Stomach smooth muscle (tissue), 2 donors: Measurements from ENCODE around the gene PLCB1.

Experiments used
- H3K27ac ChIP-seq: one replicate; pipeline ENCODE4 v1.7.0; 2013; ENCODE audit warnings: mild to moderate bottlenecking, low read length, inconsistent platforms
- H3K27me3 ChIP-seq, 2 donors: one replicate each; pipeline ENCODE4 v1.7.0; 2013; ENCODE audit warnings: low read length in 2 of 2; ENCODE audit not compliant: insufficient read depth in 2 of 2, control insufficient read depth in 1 of 2
- H3K36me3 ChIP-seq, 2 donors: one replicate each; pipeline ENCODE4 v1.7.0; 2013; ENCODE audit warnings: low read length in 2 of 2; ENCODE audit not compliant: control insufficient read depth in 2 of 2, insufficient read depth in 2 of 2
- H3K4me1 ChIP-seq: one replicate; pipeline ENCODE4 v1.7.0; 2013; ENCODE audit warnings: low read length; ENCODE audit not compliant: control insufficient read depth, insufficient read depth
- H3K4me3 ChIP-seq, 2 donors: one replicate each; pipeline ENCODE4 v1.7.0; 2013; ENCODE audit warnings: low read length in 2 of 2
- H3K9ac ChIP-seq, 2 donors: one replicate each; pipeline ENCODE4 v1.7.0; 2013; ENCODE audit warnings: low read length in 2 of 2, mild to moderate bottlenecking in 1 of 2
- H3K9me3 ChIP-seq, 2 donors: one replicate each; pipeline ENCODE4 v1.7.0; 2013; ENCODE audit warnings: low read length in 2 of 2; ENCODE audit not compliant: control insufficient read depth in 2 of 2
- donor health status: healthy.
- donor health status: Pancreatic carcinoma.

PLCB1 gene

DNA sequence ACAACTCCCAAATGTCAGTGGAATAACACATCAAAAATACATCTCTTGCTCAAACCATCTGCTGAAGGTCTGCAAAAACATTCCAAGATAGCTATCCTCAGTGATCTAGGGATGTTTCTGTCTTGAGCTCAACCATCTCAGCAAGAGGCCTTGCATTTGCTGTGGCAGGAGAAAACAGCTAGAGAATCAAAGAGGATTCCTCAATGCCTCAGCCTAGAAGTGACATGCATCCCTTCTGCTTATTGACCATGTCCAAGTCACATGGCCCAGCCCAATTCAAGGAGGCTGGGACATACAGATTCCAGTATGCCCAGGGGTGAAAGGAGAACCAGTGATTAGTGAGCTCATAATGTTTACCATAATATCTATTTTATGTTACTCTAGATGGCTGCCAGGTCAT, 269.5 kb downstream of the PLCB1 start:
- Histone ChIP-seq H3K36me3 (no peaks in the 10 kb centered on the region), H3K27ac (no peak overlapping the region), H3K4me1 (peaks cover 3% of the 10 kb centered on the region), H3K9ac (no peak overlapping the region), H3K9me3 (no peaks in the 10 kb centered on the region), H3K27me3 (no peaks in the 10 kb centered on the region), H3K4me3 (no peak overlapping the region)

- no peaks in the 10 kb centered on the region for H3K9me3 ChIP-seq
- no peaks in the 10 kb centered on the region for H3K36me3 ChIP-seq
- H3K9ac ChIP-seq, result no peak overlapping the region
- no peak overlapping the region for H3K27ac ChIP-seq
- peaks cover 3% of the 10 kb centered on the region for H3K4me1 ChIP-seq
- no peaks in the 10 kb centered on the region for H3K27me3 ChIP-seq
- H3K4me3 ChIP-seq, result no peak overlapping the region
Measured at GRCh38 chr20:8402798-8403197, 270.7 kb downstream of the PLCB1 start.

DNA sequence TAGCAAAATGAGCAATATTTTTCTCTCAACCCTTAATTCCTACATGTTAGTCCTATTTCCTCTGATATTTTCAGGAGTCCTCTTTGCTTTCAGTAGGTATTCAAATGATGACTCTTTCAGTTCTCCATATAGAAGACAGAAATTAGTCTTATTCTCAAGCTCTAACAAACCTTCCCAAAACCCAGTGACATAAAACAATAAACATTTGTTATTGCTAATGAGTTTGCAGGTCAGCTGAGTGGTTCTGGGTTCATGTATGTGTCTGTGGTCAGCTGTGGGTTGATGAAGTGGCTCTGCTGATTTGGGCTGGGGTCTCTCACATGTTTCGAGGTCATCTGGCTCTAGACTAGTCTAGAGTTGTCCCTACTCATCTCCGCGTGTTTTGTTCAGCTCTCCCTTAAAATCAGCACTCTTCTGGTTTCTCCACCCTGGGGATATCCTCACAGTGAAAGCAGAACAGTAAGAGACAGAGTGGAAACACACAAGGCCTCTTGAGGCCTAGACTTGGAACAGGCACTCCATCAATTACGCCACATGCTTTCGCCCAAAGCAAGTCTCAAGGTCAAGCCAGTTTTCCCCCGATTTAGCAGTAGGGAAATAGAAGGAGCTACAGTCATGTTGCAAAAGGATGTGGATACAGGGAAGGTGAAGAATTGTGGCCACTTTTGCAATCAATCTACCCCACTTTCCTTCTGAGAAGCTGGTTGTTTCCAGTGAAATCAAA, 273.0 kb downstream of the PLCB1 start:
- peaks cover 3% of the 10 kb centered on the region for H3K4me1 ChIP-seq
- H3K27ac ChIP-seq, result no peak overlapping the region
- no peak overlapping the region for H3K4me3 ChIP-seq
- H3K9me3 ChIP-seq, result no peaks in the 10 kb centered on the region
- H3K27me3 ChIP-seq, result no peaks in the 10 kb centered on the region
- no peaks in the 10 kb centered on the region for H3K36me3 ChIP-seq
- H3K9ac ChIP-seq, result no peak overlapping the region

- Histone ChIP-seq H3K27me3 (no peaks in the 10 kb centered on the region), H3K27ac (no peak overlapping the region), H3K36me3 (no peaks in the 10 kb centered on the region), H3K4me3 (no peak overlapping the region), H3K9ac (no peak overlapping the region), H3K9me3 (no peaks in the 10 kb centered on the region), H3K4me1 (peaks cover 3% of the 10 kb centered on the region)
Measured at GRCh38 chr20:8406391-8406790, 274.3 kb downstream of the PLCB1 start.

GRCh38 chr20:8408587-8409307, 276.7 kb downstream of the PLCB1 start:
- no peaks in the 10 kb centered on the region for H3K36me3 ChIP-seq
- H3K9ac ChIP-seq, result no peak overlapping the region
- no peaks in the 10 kb centered on the region for H3K27me3 ChIP-seq
- H3K27ac ChIP-seq, result no peak overlapping the region
- H3K4me1 ChIP-seq, result no peaks in the 10 kb centered on the region
- no peaks in the 10 kb centered on the region for H3K9me3 ChIP-seq
- H3K4me3 ChIP-seq, result no peak overlapping the region

DNA sequence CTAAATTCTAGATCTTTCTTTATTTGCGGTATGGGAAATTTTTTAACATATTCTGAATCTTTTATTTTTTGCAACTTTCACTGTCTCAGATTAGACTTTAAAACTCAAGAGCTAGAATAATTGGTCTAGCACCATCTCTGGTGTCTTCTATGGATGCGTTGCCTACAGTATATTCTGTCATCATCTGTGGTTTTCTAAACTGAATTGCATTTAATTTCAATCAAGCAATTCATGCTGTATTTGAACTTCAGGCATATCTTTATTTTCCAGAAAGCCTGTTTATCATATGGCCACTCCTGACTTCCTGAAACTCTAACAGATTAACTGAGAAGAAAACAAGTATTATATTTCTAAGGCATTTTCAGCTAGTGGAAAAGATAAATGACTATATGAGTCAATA, 281.6 kb downstream of the PLCB1 start:
- H3K36me3 ChIP-seq, result no peaks in the 10 kb centered on the region
- H3K4me3 ChIP-seq, result no peak overlapping the region
- no peak overlapping the region for H3K27ac ChIP-seq
- H3K4me1 ChIP-seq, result peaks cover 2% of the 10 kb centered on the region
- H3K9ac ChIP-seq, result no peak overlapping the region
- no peaks in the 10 kb centered on the region for H3K27me3 ChIP-seq
- H3K9me3 ChIP-seq, result no peaks in the 10 kb centered on the region

DNA sequence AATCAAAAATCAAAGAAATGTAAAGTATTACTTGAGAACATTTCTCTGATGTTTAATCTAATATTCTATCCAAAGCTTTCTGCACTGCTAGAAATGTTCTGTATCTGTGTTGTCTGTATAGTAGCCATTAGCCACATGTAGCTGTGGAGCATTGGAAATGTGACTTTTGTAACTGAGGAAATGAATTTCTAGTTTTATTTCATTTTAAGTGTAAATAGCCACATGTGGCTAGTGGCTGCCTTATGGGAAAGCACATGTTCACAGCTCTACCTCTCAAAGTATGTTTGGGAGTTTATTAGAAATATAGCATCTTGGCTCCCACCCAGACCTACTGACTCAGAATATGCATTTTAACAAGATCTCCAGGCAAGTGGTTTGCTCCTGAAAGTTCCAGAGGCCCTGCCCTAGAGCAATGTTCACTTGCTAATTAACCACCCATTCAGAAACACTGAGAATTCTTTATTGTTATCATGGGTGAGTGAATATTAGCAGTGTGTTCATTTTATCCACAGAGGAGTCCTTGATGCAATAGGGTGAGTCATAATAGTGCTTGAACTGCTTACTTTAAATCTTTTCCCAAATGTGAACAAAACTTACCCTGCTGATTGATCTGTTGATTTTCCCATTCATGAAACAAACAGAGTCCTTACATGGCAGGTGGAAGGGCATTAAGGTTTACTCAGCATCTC, 282.7 kb downstream of the PLCB1 start:
- Histone ChIP-seq H3K4me3 (no peak overlapping the region), H3K27ac (no peak overlapping the region), H3K27me3 (no peaks in the 10 kb centered on the region), H3K4me1 (peaks cover 2% of the 10 kb centered on the region), H3K9ac (no peak overlapping the region), H3K9me3 (no peaks in the 10 kb centered on the region), H3K36me3 (no peaks in the 10 kb centered on the region)

- no peaks in the 10 kb centered on the region for H3K4me1 ChIP-seq
- no peaks in the 10 kb centered on the region for H3K9me3 ChIP-seq
- H3K27me3 ChIP-seq, result no peaks in the 10 kb centered on the region
- H3K4me3 ChIP-seq, result no peak overlapping the region
- no peak overlapping the region for H3K27ac ChIP-seq
- H3K9ac ChIP-seq, result no peak overlapping the region
- no peaks in the 10 kb centered on the region for H3K36me3 ChIP-seq
Measured at GRCh38 chr20:8421981-8422380, 289.9 kb downstream of the PLCB1 start.

- no peaks in the 10 kb centered on the region for H3K36me3 ChIP-seq
- no peaks in the 10 kb centered on the region for H3K9me3 ChIP-seq
- H3K27me3 ChIP-seq, result no peaks in the 10 kb centered on the region
- peaks cover under 1% of the 10 kb centered on the region for H3K4me1 ChIP-seq
- H3K4me3 ChIP-seq, result no peak overlapping the region
- no peak overlapping the region for H3K27ac ChIP-seq
- no peak overlapping the region for H3K9ac ChIP-seq
Measured at GRCh38 chr20:8423482-8423881, 291.4 kb downstream of the PLCB1 start.

- Histone ChIP-seq H3K27me3 (no peaks in the 10 kb centered on the region), H3K4me1 (peaks cover 5% of the 10 kb centered on the region), H3K36me3 (no peaks in the 10 kb centered on the region), H3K9me3 (no peaks in the 10 kb centered on the region), H3K4me3 (no peak overlapping the region), H3K9ac (no peak overlapping the region), H3K27ac (no peak overlapping the region)
Measured at GRCh38 chr20:8424010-8424409, 291.9 kb downstream of the PLCB1 start.

GRCh38 chr20:8425016-8425415, 292.9 kb downstream of the PLCB1 start:
- Histone ChIP-seq H3K9me3 (no peaks in the 10 kb centered on the region), H3K9ac (no peak overlapping the region), H3K27me3 (no peaks in the 10 kb centered on the region), H3K36me3 (no peaks in the 10 kb centered on the region), H3K4me3 (no peak overlapping the region), H3K4me1 (peaks cover 5% of the 10 kb centered on the region), H3K27ac (no peak overlapping the region)
